ENCODE results near the gene CENPM. TPM values are rescaled to one million over a fixed set of nuclear protein-coding genes. Genes with fewer than 3 reads are reported as not detected.

The CENPM gene
- polyA plus RNA-seq, 1 of the 3 experiments (the other 2 are of a cell fraction) = 15.6 TPM

GRCh38 chr22:41952713-41953112, 5.8 kb upstream of the CENPM start:
- ChIA-PET CTCF (interaction anchor here (0.6 to 2.4 kb wide), 8 partner anchors 10 to 265 kb away, joined by 3 to 10 read pairs (median 5); partner anchors contain the start of gene SEPTIN3), POLR2A (no interaction called here)
- no peaks in the 10 kb centered on the region for H3K27me3 ChIP-seq (ENCODE audit: insufficient read depth)
- H3K79me2 ChIP-seq (ENCODE audit: insufficient read depth) = no peaks in the 10 kb centered on the region
- H3F3A ChIP-seq (replicated peaks; ENCODE audit: insufficient read depth) = no peaks in the 10 kb centered on the region
- no peak overlapping the region for H3K4me2 ChIP-seq
- no peaks in the 10 kb centered on the region for H3K36me3 ChIP-seq (replicated peaks in 1 of 2; ENCODE audit: control insufficient read depth in 1 of 2, insufficient read depth in 2 of 2, low read length in 1 of 2)
- H3K4me1 ChIP-seq (ENCODE audit: control insufficient read depth in 1 of 2, insufficient read depth in 2 of 2, low read depth in 1 of 2, low read length in 1 of 2) = peaks cover 0 to 19% of the 10 kb centered on the region in 2 experiments; a peak in 1 of 4 replicates
- no peak overlapping the region for H2AFZ ChIP-seq (ENCODE audit: low read depth)
- TF ChIP-seq FOXM1 (IDR thresholded peaks at IDR 0.05; ENCODE audit: low read depth) (no peak), MEF2A (IDR thresholded peaks at IDR 0.05; ENCODE audit: borderline replicate concordance, low read depth) (no peak), GATA2 (CRISPR knock-in tag; IDR thresholded peaks at IDR 0.05) (no peak), RFX5 (IDR thresholded peaks at IDR 0.05; ENCODE audit: low read length) (no peak), SIN3A (IDR thresholded peaks at IDR 0.05; ENCODE audit: borderline replicate concordance, low read depth, low read length) (no peak), NFIC (IDR thresholded peaks at IDR 0.05; ENCODE audit: borderline replicate concordance) (no peak), CTCF (IDR thresholded peaks at IDR 0.05) (no peak), REST (IDR thresholded peaks at IDR 0.05; ENCODE audit: low read depth, low read length) (no peak), ZBTB33 (IDR thresholded peaks at IDR 0.05; ENCODE audit: borderline replicate concordance, low read depth) (no peak), USF1 (IDR thresholded peaks at IDR 0.05; ENCODE audit: borderline replicate concordance, low read depth) (no peak), NRF1 (IDR thresholded peaks at IDR 0.05; ENCODE audit: low read depth, low read length) (no peak), FOXJ3 (CRISPR knock-in tag; IDR thresholded peaks at IDR 0.05) (no peak), EP300 (IDR thresholded peaks at IDR 0.05; ENCODE audit: borderline replicate concordance in 1 of 2, low read depth in 1 of 2, low read length in 1 of 2) (no peak), EZH2phosphoT487 (IDR thresholded peaks at IDR 0.05; ENCODE audit: borderline replicate concordance, low read depth) (no peak), TCF12 (IDR thresholded peaks at IDR 0.05) (no peak), SMC3 (IDR thresholded peaks at IDR 0.05; ENCODE audit: low read depth, low read length) (no peak)
- H4K20me1 ChIP-seq (ENCODE audit: insufficient read depth) = no peaks in the 10 kb centered on the region
- H3K9me2 ChIP-seq = no peaks in the 10 kb centered on the region
- no peak overlapping the region; a peak in 1 of 4 replicates for H3K4me3 ChIP-seq (ENCODE audit: low read depth in 2 of 2, low read length in 1 of 2)
- no CpG with 5 or more reads among the region's 2 CpGs for WGBS (ENCODE audit: low lambda C conversion rate)
- H3K27ac ChIP-seq (ENCODE audit: low read depth in 2 of 2, low read length in 1 of 2) = peak overlapping the region in 1 of 2 experiments; percentile 73; a peak in 2 of 4 replicates
- H3K9ac ChIP-seq = no peak overlapping the region
- H3K9me3 ChIP-seq = no peaks in the 10 kb centered on the region
- no peak for DNase-seq
